ENCODE results near the gene CRADD. TPM values are rescaled to one million over a fixed set of nuclear protein-coding genes. Genes with fewer than 3 reads are reported as not detected.

The CRADD gene
- total and polyA plus RNA-seq, 2 donors (not counting 1 experiment from before 2014, with no cell fraction given), result 5.8 to 15.1 TPM

GRCh38 chr12:93827669-93828068 lies 150.5 kb downstream of the CRADD start:
- Histone ChIP-seq H3K9me3 (ENCODE audit: control extremely low read depth in 1 of 3, control insufficient read depth in 2 of 3, insufficient read depth in 1 of 3, low read length in 2 of 3) (no peaks in the 10 kb centered on the region), H3K27ac (ENCODE audit: low read length in 2 of 2) (no peak overlapping the region), H2AFZ (ENCODE audit: insufficient read depth, low read depth, low read length, poor library complexity, severe bottlenecking) (no peak overlapping the region), H3K4me2 (replicated peaks; ENCODE audit: low read depth, low read length, poor library complexity, severe bottlenecking) (no peak overlapping the region), H3K36me3 (replicated peaks in 1 of 2; ENCODE audit: control extremely low read depth in 1 of 2, control insufficient read depth in 1 of 2, extremely low read depth in 1 of 2, insufficient read depth in 2 of 2, low read length in 1 of 2) (no peaks in the 10 kb centered on the region), H3K9ac (ENCODE audit: low read length) (no peak overlapping the region), H4K20me1 (ENCODE audit: control insufficient read depth, insufficient read depth, low read length, poor library complexity, severe bottlenecking) (no peaks in the 10 kb centered on the region), H3K79me2 (ENCODE audit: control insufficient read depth, insufficient read depth, low read length) (no peaks in the 10 kb centered on the region), H3K27me3 (replicated peaks in 1 of 4; ENCODE audit: control extremely low read depth in 1 of 4, control insufficient read depth in 3 of 4, insufficient read depth in 4 of 4, low read length in 3 of 4) (no peaks in the 10 kb centered on the region), H3K4me3 (ENCODE audit: control extremely low read depth in 1 of 5, extremely low read depth in 1 of 5, insufficient read depth in 1 of 5, low read depth in 2 of 5, low read length in 4 of 5) (no peak overlapping the region), H3K4me1 (ENCODE audit: control insufficient read depth in 2 of 2, insufficient read depth in 2 of 2, low read length in 2 of 2) (no peaks in the 10 kb centered on the region)
- no CpG with 5 or more reads among the region's 2 CpGs for WGBS (ENCODE audit: insufficient coverage)
- POLR2A ChIA-PET, result no interaction called here
- H3K9me3 Mint-ChIP-seq (ENCODE audit: insufficient read depth), result no peaks in the 10 kb centered on the region
- H3K27ac Mint-ChIP-seq, result no peak overlapping the region
- ATAC-seq (ENCODE audit: low read depth) (no peak), DNase-seq (no peak)
- H3K27me3 Mint-ChIP-seq, result no peaks in the 10 kb centered on the region
- CTCF ChIA-PET, result no interaction called here
- H3K4me3 Mint-ChIP-seq, result no peak overlapping the region
- TF ChIP-seq EZH2 (IDR thresholded peaks at IDR 0.05; ENCODE audit: borderline replicate concordance, insufficient read depth, low read depth, low read length, poor library complexity, severe bottlenecking), result no peak
- no peak for TF ChIP-seq CTCF (IDR thresholded peaks at IDR 0.05)
- H3K4me1 Mint-ChIP-seq, result peaks cover 2% of the 10 kb centered on the region
- intact Hi-C loops (cut with micrococcal nuclease), result no loop called here

GRCh38 chr12:93829016-93829415 lies 151.8 kb downstream of the CRADD start:
- Histone ChIP-seq H2AFZ (ENCODE audit: insufficient read depth, low read depth, low read length, poor library complexity, severe bottlenecking) (no peak overlapping the region), H3K4me1 (ENCODE audit: control insufficient read depth in 2 of 2, insufficient read depth in 2 of 2, low read length in 2 of 2) (no peaks in the 10 kb centered on the region), H3K4me3 (ENCODE audit: control extremely low read depth in 1 of 5, extremely low read depth in 1 of 5, insufficient read depth in 1 of 5, low read depth in 2 of 5, low read length in 4 of 5) (no peak overlapping the region), H3K9ac (ENCODE audit: low read length) (no peak overlapping the region), H3K27ac (ENCODE audit: low read length in 2 of 2) (no peak overlapping the region), H4K20me1 (ENCODE audit: control insufficient read depth, insufficient read depth, low read length, poor library complexity, severe bottlenecking) (no peaks in the 10 kb centered on the region), H3K27me3 (replicated peaks in 1 of 4; ENCODE audit: control extremely low read depth in 1 of 4, control insufficient read depth in 3 of 4, insufficient read depth in 4 of 4, low read length in 3 of 4) (no peaks in the 10 kb centered on the region), H3K36me3 (replicated peaks in 1 of 2; ENCODE audit: control extremely low read depth in 1 of 2, control insufficient read depth in 1 of 2, extremely low read depth in 1 of 2, insufficient read depth in 2 of 2, low read length in 1 of 2) (no peaks in the 10 kb centered on the region), H3K9me3 (ENCODE audit: control extremely low read depth in 1 of 3, control insufficient read depth in 2 of 3, insufficient read depth in 1 of 3, low read length in 2 of 3) (no peaks in the 10 kb centered on the region), H3K4me2 (replicated peaks; ENCODE audit: low read depth, low read length, poor library complexity, severe bottlenecking) (no peak overlapping the region), H3K79me2 (ENCODE audit: control insufficient read depth, insufficient read depth, low read length) (no peaks in the 10 kb centered on the region)
- 60% methylated on average over 1 of the region's 2 CpGs for WGBS (ENCODE audit: insufficient coverage)
- ATAC-seq (ENCODE audit: low read depth) (no peak), DNase-seq (no peak)
- Mint-ChIP-seq H3K9me3 (ENCODE audit: insufficient read depth) (no peaks in the 10 kb centered on the region), H3K27me3 (no peaks in the 10 kb centered on the region), H3K4me1 (peaks cover 2% of the 10 kb centered on the region), H3K4me3 (no peak overlapping the region), H3K27ac (no peak overlapping the region)
- TF ChIP-seq EZH2 (IDR thresholded peaks at IDR 0.05; ENCODE audit: borderline replicate concordance, insufficient read depth, low read depth, low read length, poor library complexity, severe bottlenecking) (no peak), CTCF (IDR thresholded peaks at IDR 0.05) (no peak)
- POLR2A ChIA-PET, result no interaction called here
- intact Hi-C loops (cut with micrococcal nuclease), result no loop called here
- CTCF ChIA-PET, result no interaction called here
